Glomerular visceral epithelial cell (primary cell): ENCODE results near the gene ZNF567.
"Not testable (repeated sequence)": the region's sequence is repeated elsewhere in the genome, so short reads cannot be mapped to it uniquely, and the experiment has no call there.

Source experiments
- DNase-seq: peaks from one replicate; pipeline ENCODE4 v3.0.0-alpha.2; 2016; ENCODE audit errors: extremely low spot score

ZNF567 gene

GRCh38 chr19:36687214-36688056 is at the start of gene ZNF567:
Gene ZNF567 (plus strand): TSS chr19:36687612. CDS start chr19:36694868, 7,256 bp downstream.
- DNase-seq: peak; percentile 96

DNA sequence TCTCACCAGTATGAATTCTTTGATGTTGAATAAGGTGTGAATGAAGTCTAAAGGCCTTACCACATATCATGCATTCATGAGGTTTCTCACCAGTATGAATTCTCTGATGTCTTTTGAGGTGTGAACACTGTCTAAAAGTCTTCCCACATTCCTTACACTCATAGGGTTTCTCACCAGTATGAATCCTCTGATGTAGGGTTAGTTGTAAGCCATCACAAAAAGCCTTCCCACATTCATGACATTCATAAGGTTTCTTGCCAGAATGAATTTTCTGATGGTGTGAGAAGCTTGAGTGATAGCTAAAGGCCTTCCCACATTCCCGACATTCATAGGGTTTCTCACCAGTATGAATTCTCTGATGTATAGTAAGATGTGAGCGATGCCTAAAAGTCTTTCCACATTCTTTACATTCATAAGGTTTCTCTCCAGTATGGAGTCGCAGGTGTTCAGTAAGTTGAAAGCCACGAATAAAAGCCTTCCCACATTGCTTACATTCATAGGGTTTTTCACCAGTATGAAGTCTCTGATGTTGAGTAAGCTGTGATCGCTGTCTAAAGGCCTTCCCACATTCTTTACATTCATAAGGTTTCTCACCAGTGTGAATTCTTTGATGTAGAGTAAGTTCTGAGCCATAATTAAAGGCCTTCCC is 48.4 kb upstream of the ZNF567 start:
- no peak for DNase-seq

GRCh38 chr19:36646746-36647145 is 40.7 kb upstream of the ZNF567 start:
- no peak for DNase-seq

GRCh38 chr19:36652958-36653357 is 34.5 kb upstream of the ZNF567 start:
- DNase-seq: no peak

- no peak for DNase-seq
These were observed 21.6 kb upstream of the ZNF567 start for GRCh38 chr19:36665832-36666231.

GRCh38 chr19:36668646-36669045 is 18.8 kb upstream of the ZNF567 start:
- DNase-seq: no peak

DNA sequence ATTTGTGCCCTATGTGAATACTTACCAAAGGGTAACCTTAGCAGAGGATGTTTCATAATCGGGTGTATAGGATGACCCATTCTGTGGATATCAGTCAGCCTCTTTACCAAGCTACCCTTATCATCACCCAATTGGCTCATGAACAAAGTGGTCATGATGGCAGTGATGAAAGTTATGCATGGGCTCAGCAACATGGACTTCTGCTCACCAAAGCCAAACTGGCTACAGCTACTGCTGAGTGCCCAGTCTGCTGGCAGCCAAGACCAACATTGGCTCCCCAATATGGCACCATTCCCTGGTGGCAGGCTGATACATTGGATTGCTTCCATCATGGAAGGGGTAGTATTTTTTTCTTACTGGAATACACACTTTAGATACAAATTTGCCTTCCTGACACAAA is 15.0 kb upstream of the ZNF567 start:
- no peak for DNase-seq

- DNase-seq: no peak
These were observed 13.2 kb upstream of the ZNF567 start for GRCh38 chr19:36674201-36674600.

- DNase-seq: no peak
These were observed 8.0 kb upstream of the ZNF567 start for GRCh38 chr19:36679455-36679854.

- DNase-seq: no peak
These were observed 1.6 kb upstream of the ZNF567 start for GRCh38 chr19:36685835-36686234.

DNA sequence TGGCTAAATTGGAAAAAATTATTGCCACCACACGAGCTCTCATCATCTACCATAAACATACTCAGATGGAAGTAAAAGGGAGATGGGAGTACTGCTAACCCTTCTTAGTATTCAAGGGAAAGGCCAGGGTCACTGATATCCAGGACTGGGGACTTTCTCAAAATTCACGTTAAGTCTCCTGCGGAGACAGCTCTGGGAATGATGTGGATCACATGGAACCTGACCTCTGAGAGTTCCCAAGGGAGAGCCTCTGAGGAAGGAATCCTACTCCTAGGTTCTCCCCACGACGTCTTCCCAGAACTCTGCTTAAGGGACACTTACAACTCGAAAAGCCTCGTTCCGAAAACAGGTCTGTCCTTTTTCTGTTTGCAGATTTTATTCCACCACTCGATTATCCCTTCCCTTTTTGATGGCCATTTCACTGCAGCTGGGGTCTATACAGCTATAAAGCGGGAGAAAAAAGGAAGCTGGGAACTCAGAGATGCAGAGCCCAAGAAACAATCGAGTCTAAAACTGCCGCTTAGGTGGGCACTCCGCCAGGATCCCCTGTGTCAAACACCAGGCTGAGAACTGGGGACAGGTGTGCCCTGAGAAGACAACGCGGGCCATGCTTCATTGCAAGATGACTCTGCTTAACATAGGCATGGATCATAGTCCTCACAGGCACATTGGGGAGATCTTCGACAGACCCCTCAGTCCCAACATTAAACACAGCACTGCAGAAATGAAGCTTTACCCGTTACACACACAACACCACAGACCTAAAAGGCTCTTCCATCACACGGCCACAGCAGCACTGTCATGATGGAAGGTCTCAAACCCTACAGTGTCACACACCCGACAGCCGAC is 823 bp upstream of the ZNF567 start:
- peak; percentile 16 for DNase-seq

- DNase-seq: no peak
These were observed 646 bp downstream of the ZNF567 start for GRCh38 chr19:36688058-36688457.

GRCh38 chr19:36707134-36707533 is 19.7 kb downstream of the ZNF567 start:
- no peak for DNase-seq

DNA sequence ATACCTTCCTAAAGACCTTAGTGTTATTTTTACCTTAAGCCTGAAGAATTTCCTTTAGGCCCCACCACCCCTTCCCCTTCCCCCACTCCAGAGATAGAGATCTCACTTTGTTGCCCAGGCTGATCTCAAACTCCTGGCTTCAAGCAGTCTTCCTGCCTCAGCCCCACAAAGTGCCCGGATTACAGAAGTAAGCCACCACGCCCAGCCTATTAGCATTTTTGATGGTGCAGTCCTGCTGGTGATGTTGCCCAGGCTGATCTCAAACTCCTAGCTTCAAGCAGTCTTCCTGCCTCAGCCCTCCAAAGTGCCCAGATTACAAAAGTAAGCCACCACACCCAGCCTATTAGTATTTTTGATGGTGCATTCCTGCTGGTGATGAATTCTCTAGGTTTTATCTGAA is 22.0 kb downstream of the ZNF567 start:
- DNase-seq: no peak

DNA sequence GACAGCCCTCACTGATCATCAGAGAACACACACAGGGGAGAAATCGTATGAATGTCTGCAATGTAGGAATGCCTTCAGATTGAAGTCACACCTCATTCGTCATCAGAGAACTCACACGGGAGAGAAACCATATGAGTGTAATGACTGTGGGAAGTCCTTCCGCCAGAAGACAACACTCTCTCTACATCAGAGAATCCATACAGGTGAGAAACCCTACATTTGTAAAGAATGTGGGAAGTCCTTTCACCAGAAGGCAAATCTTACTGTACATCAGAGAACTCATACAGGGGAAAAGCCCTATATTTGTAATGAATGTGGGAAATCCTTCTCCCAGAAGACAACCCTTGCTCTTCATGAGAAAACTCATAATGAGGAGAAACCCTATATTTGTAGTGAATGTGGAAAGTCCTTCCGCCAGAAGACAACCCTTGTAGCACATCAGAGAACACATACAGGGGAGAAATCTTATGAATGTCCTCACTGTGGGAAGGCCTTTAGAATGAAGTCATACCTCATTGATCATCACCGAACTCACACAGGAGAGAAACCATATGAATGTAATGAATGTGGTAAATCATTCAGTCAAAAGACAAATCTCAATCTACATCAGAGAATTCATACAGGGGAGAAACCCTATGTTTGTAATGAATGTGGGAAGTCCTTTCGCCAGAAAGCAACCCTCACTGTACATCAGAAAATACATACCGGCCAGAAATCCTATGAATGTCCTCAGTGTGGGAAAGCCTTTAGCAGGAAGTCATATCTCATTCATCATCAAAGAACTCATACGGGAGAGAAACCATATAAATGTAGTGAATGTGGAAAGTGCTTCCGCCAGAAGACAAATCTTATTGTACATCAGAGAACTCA is 32.5 kb downstream of the ZNF567 start:
- no peak for DNase-seq

GRCh38 chr19:36736166-36736565 is 48.8 kb downstream of the ZNF567 start:
- DNase-seq: not testable (repeated sequence)

- no peak for DNase-seq
These were observed 58.5 kb downstream of the ZNF567 start for GRCh38 chr19:36745870-36746269.

GRCh38 chr19:36747750-36748149 is 60.3 kb downstream of the ZNF567 start:
- no peak for DNase-seq

- DNase-seq: no peak
These were observed 61.2 kb downstream of the ZNF567 start for GRCh38 chr19:36748431-36749275.

- DNase-seq: not testable (repeated sequence)
These were observed 62.2 kb downstream of the ZNF567 start for GRCh38 chr19:36749613-36750012.
